ENCODE results near the gene PCGF1. TPM values are rescaled to one million over a fixed set of nuclear protein-coding genes. Genes with fewer than 3 reads are reported as not detected.

Gene PCGF1
- total RNA-seq, 1 donor from 2014 or later = 20.3 TPM

DNA sequence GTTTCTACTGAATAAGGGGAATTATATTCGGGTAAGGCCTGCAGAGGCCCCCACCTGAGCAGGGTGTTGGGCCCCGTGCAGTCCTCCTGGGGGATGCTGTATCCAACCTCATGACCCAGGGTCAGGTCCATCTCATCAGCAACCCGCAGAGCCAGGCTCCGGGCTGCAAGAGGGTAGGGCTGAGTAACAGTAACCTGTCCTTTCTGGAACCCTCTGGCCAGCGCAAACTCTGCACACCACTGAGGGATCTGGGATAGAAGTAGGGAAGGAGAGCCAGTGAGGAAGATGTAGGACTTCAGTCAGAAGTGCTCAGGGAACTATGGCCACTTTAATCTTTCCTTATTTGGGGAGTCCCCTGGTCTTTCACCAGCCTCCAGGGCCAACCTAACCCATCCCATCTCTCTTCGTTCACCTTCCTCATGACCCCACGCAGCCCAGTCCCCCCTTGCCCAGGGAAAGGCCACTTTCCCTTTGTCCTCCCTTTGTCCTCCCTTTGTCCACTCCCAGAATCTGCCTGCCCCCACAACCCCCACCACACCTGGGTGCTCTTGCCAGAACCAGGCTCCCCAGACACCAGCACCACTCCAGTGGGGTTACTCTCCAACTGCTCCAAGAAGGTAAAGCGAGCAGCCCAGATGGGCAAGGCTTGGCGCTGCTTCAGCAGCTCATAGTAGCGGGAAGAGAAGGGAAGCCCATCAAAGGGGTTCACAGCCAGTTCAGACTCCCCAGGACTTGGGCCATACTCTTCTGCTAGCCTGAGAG lies 17.6 kb upstream of the PCGF1 start:
- intact Hi-C loops (cut with DNase I) = no loop called here
- DNase-seq = no peak
- ATAC-seq (ENCODE audit: poor library complexity) = no peak

DNA sequence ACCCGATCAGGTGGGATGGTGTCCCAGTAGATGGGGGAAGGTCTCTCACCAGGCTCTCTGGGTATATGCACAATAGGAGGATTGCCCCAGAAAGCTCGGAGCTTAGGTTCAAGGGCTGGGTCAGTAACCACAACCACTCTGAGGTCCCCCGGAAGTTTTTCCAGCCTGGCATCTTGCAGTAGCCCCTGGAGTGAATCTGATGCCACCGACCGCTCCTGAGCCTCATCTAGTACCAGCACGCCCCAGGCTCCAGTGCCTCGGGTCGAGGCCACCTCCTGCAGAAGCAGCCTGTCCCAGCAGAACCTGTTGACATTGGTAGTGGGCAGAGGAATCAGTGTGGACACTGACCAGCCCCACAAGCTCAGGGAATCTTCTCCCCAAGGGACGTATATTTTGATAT lies 16.5 kb upstream of the PCGF1 start:
- ATAC-seq (ENCODE audit: poor library complexity) (no peak), DNase-seq (no peak)
- intact Hi-C loops (cut with DNase I) = no loop called here

DNA sequence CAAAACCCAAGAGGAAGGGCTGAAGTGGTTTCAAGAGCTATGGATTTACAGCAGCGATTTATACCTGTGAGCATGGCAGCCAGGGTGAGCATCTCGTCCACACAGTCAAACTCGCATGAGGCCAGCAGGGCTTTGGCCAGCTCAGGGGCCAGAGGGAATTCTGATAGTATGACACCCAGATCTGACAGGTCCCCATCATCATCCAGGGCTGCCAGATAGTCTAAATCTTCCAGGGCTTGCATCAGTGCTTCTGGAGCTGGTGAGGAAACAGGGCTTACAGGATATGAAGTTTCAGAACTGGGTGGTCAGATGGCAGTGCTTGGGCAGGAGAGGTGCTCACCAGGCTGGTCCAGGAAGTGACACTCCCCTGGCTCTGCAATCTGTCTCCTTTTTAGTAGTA lies 15.0 kb upstream of the PCGF1 start:
- DNase-seq (no peak), ATAC-seq (ENCODE audit: poor library complexity) (no peak)
- intact Hi-C loops (cut with DNase I) = no loop called here

DNA sequence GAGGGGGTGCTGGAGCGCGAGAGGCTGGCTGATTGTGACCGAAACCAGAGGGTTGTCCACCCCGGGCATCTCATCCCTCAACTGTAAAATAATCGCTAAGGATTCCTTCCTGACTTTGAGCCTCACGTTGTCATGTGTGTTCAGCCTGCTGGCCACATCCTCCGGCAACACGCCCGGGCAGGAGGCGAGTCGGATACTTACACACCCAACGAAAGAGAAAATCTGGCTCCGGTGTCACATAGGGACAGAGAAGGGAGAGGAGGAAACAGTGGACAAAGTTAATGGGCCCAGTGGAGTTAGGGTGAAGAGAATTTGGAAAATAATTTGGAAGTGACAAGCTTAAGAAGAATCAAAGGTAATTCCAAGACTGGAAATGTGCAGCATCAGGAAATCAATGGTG lies 9.2 kb upstream of the PCGF1 start:
- ATAC-seq (ENCODE audit: poor library complexity) (no peak), DNase-seq (no peak)
- intact Hi-C loops (cut with DNase I) = no loop called here

DNA sequence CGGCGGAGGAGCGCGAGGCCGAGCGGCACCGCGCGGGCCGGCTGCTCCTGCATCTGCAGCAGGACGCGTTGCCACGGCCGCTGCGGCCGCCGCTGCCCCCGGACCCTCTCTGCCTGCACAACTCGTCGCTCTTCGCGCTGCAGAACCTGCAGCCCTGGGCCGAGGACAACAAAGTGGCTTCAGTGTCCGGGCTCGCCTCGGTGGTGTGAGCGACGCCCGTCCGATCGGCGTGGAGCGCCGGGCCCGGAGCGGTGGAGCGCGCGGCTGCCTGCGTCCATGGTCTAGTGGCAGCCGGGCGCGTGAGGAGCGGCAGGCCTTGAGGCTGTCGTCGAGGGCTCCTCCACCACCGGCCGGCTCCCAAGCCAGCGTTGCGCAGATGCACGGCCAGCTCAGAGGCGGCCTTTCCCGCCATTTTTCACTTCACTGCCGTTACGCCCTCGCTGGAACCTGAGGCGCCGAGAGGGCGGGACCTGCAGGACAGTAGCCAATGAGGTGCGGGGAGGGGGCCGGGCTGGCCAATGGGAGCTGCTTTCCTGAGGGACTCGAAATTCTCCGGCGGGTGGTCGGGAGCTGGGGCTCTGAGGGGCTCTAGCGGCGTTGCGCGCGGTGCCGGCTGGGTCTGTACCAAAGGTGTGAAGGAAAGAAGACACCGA lies 8.6 kb upstream of the PCGF1 start:
- peak; percentile 85 for DNase-seq
- intact Hi-C loops (cut with DNase I) = no loop called here
- ATAC-seq (ENCODE audit: poor library complexity) = peak; percentile 88

DNA sequence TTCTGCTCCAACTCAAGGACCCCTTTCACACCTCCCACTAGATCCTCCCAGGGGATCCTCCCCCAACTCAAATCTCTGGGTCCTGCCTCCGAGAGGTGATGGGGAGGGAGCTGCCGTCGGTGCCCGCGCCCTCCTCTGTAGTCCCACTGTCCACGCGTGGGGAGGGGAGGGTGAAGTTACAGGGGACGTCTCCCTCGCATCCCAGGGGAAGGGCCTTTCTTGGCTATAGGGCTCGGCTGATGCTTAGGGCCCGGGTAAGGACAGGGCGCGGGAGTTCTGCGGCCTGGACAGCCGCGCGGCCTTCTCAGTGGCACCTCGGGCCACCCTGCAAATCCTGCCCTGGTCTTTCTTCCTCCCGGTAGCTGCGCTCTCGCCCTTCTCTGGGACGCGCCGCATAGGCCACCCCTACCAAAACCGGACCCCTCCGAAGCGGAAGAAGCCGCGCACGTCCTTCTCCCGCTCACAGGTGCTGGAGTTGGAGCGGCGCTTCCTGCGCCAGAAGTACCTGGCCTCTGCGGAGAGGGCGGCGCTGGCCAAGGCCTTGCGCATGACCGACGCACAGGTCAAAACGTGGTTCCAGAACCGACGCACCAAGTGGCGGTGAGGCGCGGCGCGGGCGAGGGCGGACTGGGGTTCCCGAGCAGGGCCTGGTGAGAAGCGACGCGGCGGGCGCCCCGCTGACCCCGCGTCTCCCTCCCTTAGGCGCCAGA lies 7.9 kb upstream of the PCGF1 start:
- DNase-seq (no peak), ATAC-seq (ENCODE audit: poor library complexity) (no peak)
- intact Hi-C loops (cut with DNase I) = no loop called here

DNA sequence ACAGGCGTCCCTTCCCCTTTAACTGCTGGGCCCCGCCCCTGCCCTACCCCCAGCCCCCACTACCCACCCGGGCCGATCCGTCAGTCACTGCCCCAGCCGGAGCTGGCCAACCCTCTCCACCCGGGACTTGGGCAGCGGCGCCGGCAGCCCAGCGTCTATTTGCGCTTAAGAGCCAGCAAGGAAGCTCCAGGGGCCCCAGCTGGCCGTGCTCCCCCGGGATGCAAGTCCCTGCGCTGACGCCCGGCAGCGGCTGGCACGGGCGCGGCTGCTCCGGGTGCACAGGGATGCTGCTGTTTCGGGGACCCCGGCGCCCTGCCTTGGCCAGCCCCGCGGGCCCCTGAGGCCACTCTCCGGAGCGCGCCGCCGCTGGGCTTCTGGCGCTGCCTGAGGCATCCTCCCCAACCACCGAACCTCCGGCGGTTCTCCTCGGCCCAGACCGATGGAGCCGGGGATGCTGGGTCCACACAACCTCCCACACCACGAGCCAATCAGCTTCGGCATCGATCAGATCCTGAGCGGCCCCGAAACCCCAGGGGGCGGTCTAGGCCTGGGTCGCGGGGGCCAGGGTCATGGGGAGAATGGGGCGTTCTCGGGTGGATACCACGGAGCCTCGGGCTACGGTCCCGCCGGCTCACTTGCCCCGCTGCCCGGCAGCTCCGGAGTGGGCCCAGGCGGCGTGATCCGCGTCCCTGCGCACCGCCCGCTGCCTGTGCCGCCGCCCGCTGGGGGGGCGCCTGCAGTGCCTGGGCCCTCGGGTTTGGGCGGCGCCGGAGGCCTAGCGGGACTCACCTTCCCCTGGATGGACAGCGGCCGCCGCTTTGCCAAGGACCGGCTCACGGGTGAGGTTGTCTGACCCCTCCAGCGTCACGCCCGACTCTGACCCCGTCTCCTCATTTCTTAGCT lies 7.1 kb upstream of the PCGF1 start, which contains the start of gene TLX2:
TLX2 (plus strand) TSS at position 83 of the 903 bp plus-strand sequence; CDS start at position 440, 357 bp downstream.
- DNase-seq (no peak), ATAC-seq (ENCODE audit: poor library complexity) (peak; percentile 7)
- intact Hi-C loops (cut with DNase I) = no loop called here

DNA sequence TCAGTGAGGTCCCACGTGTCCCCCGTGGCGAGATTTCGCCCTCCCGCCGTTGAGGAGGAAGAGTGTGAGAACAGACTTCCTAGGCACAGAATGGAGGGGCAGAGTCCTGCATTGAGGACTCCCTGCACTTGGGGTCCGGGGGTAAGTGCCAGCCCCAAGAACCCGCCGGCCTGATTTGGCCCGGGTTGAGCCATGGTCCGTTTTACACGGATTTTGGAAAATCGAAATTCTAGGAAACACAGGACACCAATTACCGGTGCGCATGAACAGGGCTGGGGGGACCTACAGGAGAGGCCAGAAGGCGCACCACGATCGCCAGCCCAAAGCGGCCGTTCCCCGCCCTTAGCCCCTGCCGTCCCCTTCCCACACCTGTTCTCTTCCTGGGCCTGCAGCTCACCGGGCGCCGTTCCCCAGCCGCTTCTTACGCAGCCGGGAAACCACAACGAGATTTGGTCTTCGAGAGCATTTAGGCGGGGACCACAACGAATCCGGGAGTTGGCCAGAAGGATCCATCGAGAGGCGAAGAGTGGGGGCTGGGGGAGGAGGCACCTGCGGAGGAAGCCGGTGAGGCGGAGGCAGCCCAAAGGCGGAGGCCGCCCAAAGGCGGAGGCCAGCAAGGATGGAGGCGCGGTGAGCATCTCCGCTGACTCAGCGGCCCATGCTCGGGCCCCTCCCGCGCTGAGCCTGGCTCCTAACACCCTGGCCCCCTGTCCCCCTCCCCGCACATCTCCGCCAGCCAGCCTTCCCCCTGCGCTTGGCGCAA lies 6.3 kb upstream of the PCGF1 start:
- ATAC-seq (ENCODE audit: poor library complexity) (no peak), DNase-seq (no peak)
- intact Hi-C loops (cut with DNase I) = no loop called here

DNA sequence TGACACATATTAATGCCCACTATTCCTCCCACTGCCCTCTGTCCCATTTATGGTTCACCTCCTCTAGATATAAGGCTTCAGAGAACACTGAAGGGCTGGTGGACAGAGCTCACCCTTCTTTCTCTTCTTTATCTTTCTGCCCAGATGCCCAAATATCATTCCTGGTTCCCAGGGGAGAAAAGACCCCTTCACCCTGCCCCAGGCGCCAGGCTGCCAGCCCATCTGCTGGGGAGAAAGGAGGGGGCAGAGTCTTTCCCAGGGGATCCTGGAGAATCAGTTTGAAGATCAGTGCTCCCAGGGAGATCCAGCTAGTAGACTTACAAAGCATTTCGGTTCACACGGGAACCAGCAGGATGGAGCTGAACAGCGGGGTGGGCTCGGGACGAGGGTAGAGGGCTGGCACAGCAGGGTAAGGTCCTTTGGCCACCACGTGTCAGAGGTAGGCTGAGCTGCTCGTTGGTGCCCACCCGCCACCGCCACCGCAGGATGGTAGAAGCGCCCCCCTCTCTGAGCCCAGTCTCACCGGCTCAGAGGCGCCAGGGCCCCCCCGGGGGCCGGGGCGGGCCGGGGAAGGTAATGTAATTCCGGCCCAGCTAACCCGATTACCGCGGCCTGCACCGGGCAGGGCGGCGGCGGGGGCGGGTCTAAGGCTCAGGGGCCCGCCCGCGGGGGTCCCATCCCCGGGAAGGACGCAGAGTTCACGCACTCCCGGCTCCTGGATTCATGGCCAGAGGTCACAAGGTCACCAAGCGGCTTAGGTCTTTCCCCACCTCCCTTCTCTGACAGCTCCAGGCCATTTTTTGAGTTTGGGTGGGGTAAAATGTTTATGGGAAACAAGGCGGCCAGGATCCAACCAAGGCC lies 5.5 kb upstream of the PCGF1 start:
- DNase-seq (no peak), ATAC-seq (ENCODE audit: poor library complexity) (no peak)
- intact Hi-C loops (cut with DNase I) = no loop called here

DNA sequence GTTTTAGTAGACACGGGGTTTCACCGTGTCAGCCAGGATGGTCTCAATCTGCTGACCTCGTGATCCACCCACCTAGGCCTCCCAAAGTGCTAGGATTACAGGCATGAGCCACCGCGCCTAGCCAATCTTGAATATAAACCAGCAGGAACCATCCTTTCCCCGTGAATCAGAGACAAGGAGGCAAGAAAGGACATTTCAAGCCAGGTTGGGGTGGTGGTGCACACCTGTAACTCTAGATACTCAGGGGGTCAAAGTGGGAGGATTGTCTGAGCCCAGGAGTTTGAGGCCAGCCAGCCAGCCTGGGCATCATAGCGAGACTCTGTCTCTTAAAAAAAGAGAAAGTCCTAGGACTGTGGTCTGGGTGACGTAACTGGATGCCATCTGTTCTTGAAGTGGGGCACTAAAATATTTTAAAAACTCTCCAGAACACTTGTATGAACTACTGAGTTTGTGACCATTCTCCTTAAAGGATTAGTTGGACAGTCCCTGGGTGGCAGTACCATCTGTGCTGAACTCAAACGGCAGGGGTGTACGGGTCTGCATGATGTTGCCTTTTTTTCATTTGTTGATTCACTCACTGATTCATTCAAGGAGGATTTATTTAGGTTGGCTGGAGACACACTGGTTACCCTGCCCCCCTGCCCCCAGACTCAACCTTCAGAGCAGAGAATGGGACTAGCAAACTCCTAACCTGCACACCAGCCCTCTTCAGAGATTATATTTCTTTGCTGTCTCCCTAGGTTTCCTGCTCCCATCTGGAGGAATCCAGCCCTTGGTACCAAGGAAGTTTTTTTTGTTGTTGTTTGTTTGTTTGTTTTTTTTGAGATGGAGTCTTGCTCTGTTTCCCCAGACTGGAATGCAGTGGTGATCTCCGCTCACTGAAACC lies 3.9 kb upstream of the PCGF1 start:
- intact Hi-C loops (cut with DNase I) = no loop called here
- ATAC-seq (ENCODE audit: poor library complexity) (no peak), DNase-seq (no peak)

DNA sequence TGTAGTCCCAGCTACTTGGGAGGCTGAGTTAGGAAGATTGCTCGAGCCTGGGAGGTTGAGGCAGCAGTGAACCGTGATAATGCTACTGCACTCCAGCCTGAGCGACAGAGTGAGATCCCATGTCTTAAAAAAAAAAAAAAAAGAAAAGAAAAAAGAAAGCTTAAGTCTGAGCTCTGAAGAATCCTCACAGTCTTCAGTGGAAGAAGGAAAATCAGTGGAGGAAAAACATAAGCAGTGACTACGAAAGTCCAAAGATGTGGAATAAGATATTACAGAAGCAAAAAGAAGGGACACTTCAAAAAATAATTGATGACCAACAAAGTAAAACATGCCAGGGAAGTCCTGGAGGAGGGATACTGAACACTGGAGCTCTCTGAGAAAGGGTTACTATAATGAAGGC lies 2.8 kb upstream of the PCGF1 start:
- ATAC-seq (ENCODE audit: poor library complexity) (no peak), DNase-seq (no peak)
- intact Hi-C loops (cut with DNase I) = no loop called here

DNA sequence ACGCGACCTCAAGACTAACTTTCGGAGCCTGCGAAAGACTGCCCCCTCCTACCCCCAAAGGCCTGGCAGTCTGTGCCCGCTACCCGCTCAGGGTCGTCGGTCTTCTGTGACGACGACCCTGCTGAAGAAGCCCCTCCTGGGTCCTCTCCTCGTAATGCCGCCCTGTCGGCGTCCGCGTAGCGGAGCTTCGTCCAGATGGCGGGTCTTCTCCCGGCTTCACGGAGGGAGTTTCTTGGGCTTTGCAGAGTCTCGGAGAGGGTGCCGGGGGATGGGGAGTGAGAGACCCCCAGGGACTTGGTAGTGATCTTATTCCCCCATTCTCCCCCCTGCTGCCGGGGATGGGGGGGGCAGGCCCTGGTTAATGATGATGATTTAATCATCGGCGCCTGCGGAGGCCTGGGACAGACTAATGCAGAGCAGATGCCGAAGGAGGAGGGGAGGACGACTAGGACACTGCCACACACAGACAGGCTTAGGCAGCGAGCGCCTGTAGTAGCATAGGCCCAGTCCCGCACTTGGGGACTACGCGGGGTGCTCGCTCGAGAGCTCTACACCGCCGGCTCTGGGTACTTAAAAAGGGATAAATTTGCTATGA lies 528 bp upstream of the PCGF1 start:
- intact Hi-C loops (cut with DNase I) = no loop called here
- no peak for ATAC-seq (ENCODE audit: poor library complexity)

DNA sequence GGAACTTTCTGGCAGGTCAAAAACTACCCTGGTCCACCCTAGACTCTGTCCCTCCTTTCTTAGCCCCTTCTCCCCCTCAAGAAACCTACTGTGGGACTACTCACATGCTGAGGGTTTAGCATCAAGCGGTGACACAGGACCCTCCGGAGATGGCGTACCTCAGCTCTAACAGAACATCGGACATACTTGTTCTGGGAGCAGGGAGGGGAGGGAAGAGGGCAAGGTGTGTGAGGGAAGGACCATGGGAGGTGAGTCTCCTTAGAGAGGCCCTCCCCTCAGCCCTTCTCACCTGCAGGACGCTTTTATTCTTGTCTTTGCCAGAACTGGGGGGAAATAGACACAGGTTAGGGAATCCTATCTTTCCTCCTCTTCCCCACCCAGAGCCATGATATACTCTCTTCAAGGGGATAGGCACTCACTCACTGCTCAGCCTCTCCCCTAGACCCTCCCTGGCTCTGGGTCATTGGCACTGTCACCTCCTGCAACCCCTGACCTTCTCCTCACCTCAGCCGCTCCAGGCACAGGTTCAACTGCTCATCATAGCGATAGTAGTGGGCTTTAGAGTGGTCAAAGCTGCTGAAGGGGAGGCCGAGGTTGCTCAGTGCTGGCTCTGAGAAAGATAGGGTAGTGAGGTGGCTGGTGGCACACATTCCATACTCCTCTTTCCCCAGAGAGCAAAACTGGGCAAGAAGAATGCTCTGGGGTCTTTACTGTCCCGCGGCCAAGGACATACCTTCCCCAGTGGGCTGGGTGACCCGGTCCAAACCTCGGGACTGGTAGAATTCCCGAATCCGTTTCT lies 1.8 kb downstream of the PCGF1 start:
- DNase-seq (no peak), ATAC-seq (ENCODE audit: poor library complexity) (no peak)

More for the DNA sequence above, 528 bp upstream of the PCGF1 start:
- DNase-seq = no peak

DNA sequence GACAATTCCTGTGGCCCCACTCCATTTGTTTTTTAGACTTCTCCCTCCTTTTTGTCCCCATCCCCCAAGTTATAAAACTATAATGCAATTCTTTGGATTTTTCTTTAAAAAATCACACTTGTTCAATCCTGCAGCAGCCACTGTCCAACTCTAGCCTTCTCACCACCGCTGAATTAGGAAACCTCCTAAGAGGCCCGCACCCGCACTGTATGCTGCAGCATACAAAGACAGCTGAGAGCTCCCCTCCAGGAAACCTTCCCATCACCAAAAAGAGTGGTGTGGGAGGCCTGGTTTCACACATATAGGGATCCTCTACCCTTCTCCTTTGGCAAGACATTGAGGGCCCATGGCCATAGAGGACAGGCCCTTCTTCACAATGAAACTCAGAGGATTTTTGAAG lies 2.9 kb downstream of the PCGF1 start:
- DNase-seq (no peak), ATAC-seq (ENCODE audit: poor library complexity) (no peak)
- intact Hi-C loops (cut with DNase I) = no loop called here

More for the DNA sequence above, 1.8 kb downstream of the PCGF1 start:
- intact Hi-C loops (cut with DNase I) = no loop called here
